Testis (tissue), 3 donors: ENCODE results near the gene IL1RL1. TPM values are rescaled to one million over a fixed set of nuclear protein-coding genes. Genes with fewer than 3 reads are reported as not detected.

Experiments used
- DNase-seq: peaks from one replicate; pipeline ENCODE4 v3.0.0-alpha.2; 2019
- H3K27ac ChIP-seq, 2 donors: fragments of 200-600 bp; sonication (generic); one replicate each; pipeline ENCODE4 v1.5.1; 2019
- H3K27me3 ChIP-seq: fragments of 200-600 bp; sonication (generic); one replicate; pipeline ENCODE4 v1.5.1; 2019
- H3K36me3 ChIP-seq: fragments of 200-600 bp; sonication (generic); one replicate; pipeline ENCODE4 v1.5.1; 2017; ENCODE audit warnings: low read depth; ENCODE audit errors: missing control alignments
- H3K4me1 ChIP-seq: fragments of 200-600 bp; sonication (generic); one replicate; pipeline ENCODE4 v1.5.1; 2019
- H3K4me3 ChIP-seq, 2 donors: fragments of 200-600 bp; sonication (generic); one replicate each; pipeline ENCODE4 v1.5.1; 2017 to 2019
- H3K9me3 ChIP-seq: fragments of 200-600 bp; sonication (generic); one replicate; pipeline ENCODE4 v1.5.1; 2017
- CTCF ChIP-seq, 3 experiments: fragments of 450-650 bp in 2 of 3; fragments of 200-600 bp in 1 of 3; sonication (generic) in 1 of 3; IDR thresholded peaks; one replicate each; pipeline ENCODE4 v1.5.1; 2016 to 2019; ENCODE audit warnings: antibody characterized with exemption in 3 of 3, mild to moderate bottlenecking in 2 of 3, moderate library complexity in 1 of 3
- POLR2A ChIP-seq: fragments of 450-650 bp; IDR thresholded peaks from one replicate; pipeline ENCODE4 v1.6.1; 2017; ENCODE audit warnings: antibody characterized with exemption, mild to moderate bottlenecking, moderate library complexity
- WGBS, 2 donors: methylation state at CpG; one replicate each; pipeline ENCODE4 v1.1.5; 2018; 5-methylcytosine and 5-hydroxymethylcytosine counted together
- intact Hi-C: fragments of 100-400 bp; cut with DNase I; formaldehyde crosslinking; loops from one replicate; pipeline ENCODE4 v1.15.1; 2023; ENCODE audit warnings: low total_unique reads
- polyA plus RNA-seq: library from polyadenylated mRNA; stranded (reverse); fragments of 350-450 nt; fragmentation: Illumina TruSeq; extraction: RNeasy Lipid Tissue Mini Kit (QIAGEN cat#74804); gene quantifications from one replicate; pipeline ENCODE4 v1.2.3, GENCODE V29; 2014; ENCODE audit warnings: low read depth, low replicate concordance; ENCODE audit not compliant: insufficient read depth
- total RNA-seq, 2 donors: library from RNA; depleted of rRNA; stranded (reverse); fragments of >200 nt; gene quantifications; one replicate each; pipeline ENCODE4 v1.2.3, GENCODE V29; 2016

The IL1RL1 gene
- total and polyA plus RNA-seq, 3 donors from 2014 or later = 0.78 to 5.8 (median 1.0) TPM

- WGBS, 2 donors = 97 to 98% methylated on average over 2 of the region's 2 CpGs
- no peak for TF ChIP-seq POLR2A
- no peak for TF ChIP-seq CTCF (IDR thresholded peaks at IDR 0.05)
- no peak for DNase-seq
Observed at GRCh38 chr2:102276549-102277201, 34.7 kb upstream of the IL1RL1 start.

GRCh38 chr2:102277202-102277700 is 34.1 kb upstream of the IL1RL1 start:
- no peak for DNase-seq
- TF ChIP-seq POLR2A (no peak), CTCF (IDR thresholded peaks at IDR 0.05) (no peak)
- Histone ChIP-seq H3K4me3 (no peak overlapping the region), H3K27me3 (no peaks in the 10 kb centered on the region), H3K36me3 (no peaks in the 10 kb centered on the region), H3K4me1 (no peaks in the 10 kb centered on the region), H3K9me3 (no peaks in the 10 kb centered on the region), H3K27ac (no peak overlapping the region)
- WGBS, 2 donors = 71 to 87% methylated on average over 1 of the region's 1 CpG
- intact Hi-C loops = no loop called here

More at GRCh38 chr2:102276549-102277201, 34.7 kb upstream of the IL1RL1 start:
- H3K27ac ChIP-seq = no peak overlapping the region
- H3K27me3 ChIP-seq = no peaks in the 10 kb centered on the region
- no peaks in the 10 kb centered on the region for H3K9me3 ChIP-seq
- no peaks in the 10 kb centered on the region for H3K4me1 ChIP-seq
- no peaks in the 10 kb centered on the region for H3K36me3 ChIP-seq
- intact Hi-C loops = no loop called here
- H3K4me3 ChIP-seq = no peak overlapping the region

GRCh38 chr2:102278720-102279390 is 32.5 kb upstream of the IL1RL1 start:
- 75 to 80% methylated on average over 1 to 3 of the region's 3 CpGs for WGBS, 2 donors
- no peak for DNase-seq

GRCh38 chr2:102279391-102279735 is 32.0 kb upstream of the IL1RL1 start:
- H3K4me1 ChIP-seq = no peaks in the 10 kb centered on the region
- no peak for DNase-seq
- H3K9me3 ChIP-seq = no peaks in the 10 kb centered on the region
- intact Hi-C loops = no loop called here
- no peak overlapping the region for H3K4me3 ChIP-seq
- no peak overlapping the region for H3K27ac ChIP-seq
- no peaks in the 10 kb centered on the region for H3K36me3 ChIP-seq
- no peaks in the 10 kb centered on the region for H3K27me3 ChIP-seq
- TF ChIP-seq POLR2A = no peak
- no peak for TF ChIP-seq CTCF (IDR thresholded peaks at IDR 0.05)
- 86 to 98% methylated on average over 1 of the region's 1 CpG for WGBS, 2 donors

More at GRCh38 chr2:102278720-102279390, 32.5 kb upstream of the IL1RL1 start:
- Histone ChIP-seq H3K27ac (no peak overlapping the region), H3K9me3 (no peaks in the 10 kb centered on the region), H3K4me3 (no peak overlapping the region), H3K4me1 (no peaks in the 10 kb centered on the region), H3K36me3 (no peaks in the 10 kb centered on the region), H3K27me3 (no peaks in the 10 kb centered on the region)
- no peak for TF ChIP-seq CTCF (IDR thresholded peaks at IDR 0.05)
- TF ChIP-seq POLR2A = no peak
- intact Hi-C loops = no loop called here
